HG02852 (cell line): ENCODE measurements around the gene PTPRZ1.

Source experiments
- ATAC-seq: cut with Tn5 transposase; IDR thresholded peaks from one replicate; pipeline ENCODE4 v1.9.1; 2021; ENCODE audit warnings: mild to moderate bottlenecking, moderate library complexity; ENCODE audit not compliant: unreplicated experiment

Gene PTPRZ1

DNA sequence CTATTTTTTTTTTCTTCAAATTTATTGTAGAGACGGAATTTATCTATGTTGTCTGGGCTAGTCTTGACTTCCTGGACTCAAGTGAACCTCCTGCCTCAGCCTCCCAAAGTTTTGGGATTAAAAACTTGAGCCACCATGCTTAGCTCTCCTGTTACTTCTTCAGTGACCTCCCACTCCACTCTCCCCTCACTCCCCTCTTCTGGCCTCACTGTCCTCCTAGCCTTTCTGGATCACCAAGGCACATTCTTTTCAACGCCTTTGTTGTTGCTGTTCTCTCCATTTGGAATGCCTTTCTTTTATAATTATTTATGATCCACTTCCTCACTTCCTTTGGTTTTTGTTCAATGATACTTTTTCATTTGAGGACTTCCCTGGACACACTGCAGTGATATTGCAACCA is 17.9 kb downstream of the PTPRZ1 start:
- no peak for ATAC-seq

- ATAC-seq = no peak
Observed at GRCh38 chr7:121891731-121892130, 18.8 kb downstream of the PTPRZ1 start.

DNA sequence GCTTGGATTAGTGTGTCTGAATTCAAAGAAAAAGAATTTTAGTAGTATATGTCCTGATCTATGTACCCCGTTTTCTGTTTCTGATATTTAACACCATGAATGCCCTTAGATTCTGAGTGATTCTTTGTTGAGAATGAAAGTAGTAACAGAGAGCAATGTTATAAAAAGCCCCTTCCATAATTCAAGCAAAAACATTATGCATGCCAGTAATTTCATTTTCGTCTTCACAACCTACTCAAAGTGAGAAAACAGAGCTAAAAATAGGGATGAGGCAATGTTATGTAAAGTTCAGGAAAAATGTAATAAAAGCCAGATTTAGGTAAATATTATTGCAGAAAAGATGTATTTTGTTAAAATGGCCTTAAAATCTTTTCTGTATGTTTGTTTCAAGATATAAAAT is 28.1 kb downstream of the PTPRZ1 start:
- ATAC-seq = peak; percentile 70

DNA sequence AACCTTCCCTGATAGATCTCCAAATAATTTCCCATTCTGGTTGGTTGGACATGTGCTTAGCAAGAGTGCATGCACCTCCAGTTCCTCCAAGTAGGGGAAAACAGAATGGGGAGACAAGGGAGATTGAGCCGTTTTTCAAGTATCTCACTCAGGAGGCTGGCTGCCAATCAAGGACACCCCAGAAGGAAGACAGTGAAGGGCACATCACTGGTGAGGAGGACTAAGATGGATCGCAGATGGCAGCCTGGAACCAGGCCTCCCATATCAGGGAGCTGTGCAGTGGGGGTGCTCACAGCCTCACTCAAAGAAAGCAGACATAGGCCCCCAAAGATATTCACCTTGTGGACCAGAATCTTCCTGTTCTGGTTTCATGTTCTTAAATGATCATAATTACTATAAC is 31.2 kb downstream of the PTPRZ1 start:
- no peak for ATAC-seq

DNA sequence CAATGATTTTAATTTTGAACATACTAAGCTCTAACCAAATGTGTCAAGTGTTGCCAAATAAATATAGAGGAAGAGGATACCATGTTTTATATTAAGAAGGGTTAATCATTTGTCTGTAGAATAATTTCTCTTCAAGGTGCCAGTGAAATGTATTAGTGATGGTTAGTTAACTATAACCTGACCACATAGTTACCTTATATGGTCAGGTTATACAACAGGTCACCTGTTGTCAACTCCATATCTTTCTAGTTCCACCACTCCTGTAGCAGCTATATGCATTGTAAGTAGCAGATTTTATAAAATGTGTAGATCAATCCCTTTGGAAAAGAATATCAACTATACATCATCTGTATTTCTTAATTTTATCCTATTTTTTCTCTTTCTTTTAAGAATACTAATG is 35.1 kb downstream of the PTPRZ1 start:
- ATAC-seq = no peak

- ATAC-seq = no peak
Observed at GRCh38 chr7:121909716-121910345, 36.9 kb downstream of the PTPRZ1 start.

GRCh38 chr7:121913947-121914675 is 41.1 kb downstream of the PTPRZ1 start:
- no peak for ATAC-seq

DNA sequence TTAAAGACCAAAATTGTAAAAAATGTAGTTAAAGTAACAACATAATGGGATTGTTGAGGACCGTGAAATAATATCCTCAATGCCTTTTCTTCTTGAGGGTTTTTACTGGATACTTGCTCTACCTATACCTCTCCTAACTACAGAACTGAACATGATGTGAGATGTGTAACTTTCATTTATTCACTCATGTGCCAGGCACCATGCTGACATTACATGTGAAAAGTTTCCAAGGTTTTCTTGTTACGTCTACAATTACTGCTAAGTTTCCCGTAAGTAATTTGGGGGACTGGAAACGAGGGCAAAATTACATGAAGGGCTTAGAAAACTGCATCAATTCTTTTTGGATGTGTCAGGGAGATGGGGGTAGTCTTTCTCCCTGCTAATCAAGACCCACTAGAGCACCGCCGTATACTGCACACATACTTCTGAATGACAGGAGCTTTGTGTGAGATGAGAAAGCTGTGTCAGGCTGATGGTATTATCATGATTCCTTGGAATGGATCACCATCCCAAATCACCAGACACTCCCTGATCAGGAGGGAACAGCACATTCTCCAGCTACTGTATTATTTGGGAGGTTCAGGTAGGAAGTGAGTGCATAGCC is 41.8 kb downstream of the PTPRZ1 start:
- ATAC-seq = no peak

DNA sequence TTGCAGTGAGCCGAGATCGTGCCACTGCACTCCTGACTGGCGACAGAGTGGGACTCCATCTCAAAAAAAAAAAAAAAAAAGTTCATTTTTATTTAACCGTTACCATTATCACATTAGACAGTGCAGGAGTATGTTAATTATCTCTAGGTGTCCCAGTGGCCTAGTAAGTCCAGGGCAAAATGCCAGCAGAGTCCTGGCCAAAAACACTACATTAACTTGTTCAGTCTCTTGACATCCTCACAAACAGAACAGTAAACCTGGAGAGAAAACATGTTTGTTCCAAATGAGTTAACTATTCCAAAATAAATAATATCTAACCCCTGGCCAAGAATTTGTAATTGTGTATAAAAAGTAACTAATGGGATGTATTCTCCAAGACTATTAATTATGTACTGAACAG is 43.2 kb downstream of the PTPRZ1 start:
- ATAC-seq = no peak

GRCh38 chr7:121919986-121920385 is 47.0 kb downstream of the PTPRZ1 start:
- no peak for ATAC-seq

- ATAC-seq = no peak
Observed at GRCh38 chr7:121924269-121925186, 51.6 kb downstream of the PTPRZ1 start.

GRCh38 chr7:121931149-121931902 is 58.4 kb downstream of the PTPRZ1 start:
- ATAC-seq = no peak

- ATAC-seq = no peak
Observed at GRCh38 chr7:121932768-121933167, 59.8 kb downstream of the PTPRZ1 start.

DNA sequence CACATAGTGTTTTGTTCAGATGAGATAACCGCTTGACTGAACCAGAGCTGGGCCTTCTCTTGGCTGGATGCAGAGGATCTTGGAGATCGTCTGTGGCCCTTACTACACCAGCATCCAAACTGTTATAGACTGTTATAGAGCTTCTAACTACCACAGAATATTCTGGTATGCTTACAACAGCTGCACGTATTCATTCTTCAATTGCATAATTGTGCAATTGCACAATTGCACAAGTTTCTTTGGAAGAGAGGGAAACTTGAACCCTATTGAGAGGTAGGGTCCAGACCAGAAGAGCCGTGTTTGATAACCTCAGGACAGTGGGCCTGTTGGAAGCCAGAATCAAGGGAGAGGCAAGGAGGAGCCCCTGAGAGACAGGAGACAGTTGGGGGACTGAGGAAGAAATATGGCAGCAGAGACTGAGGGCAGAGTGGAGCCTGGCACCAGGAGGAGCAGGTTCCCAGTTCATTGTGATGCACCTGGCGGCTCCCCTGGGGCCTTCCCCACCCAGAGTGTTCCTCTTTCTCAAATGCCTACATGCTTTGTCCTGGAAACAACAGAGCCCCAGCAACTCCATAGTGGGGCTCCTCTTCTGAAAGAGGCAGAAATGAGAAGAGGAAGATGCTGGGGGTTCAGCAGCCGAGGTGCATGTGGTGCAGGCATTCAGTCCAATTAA is 64.1 kb downstream of the PTPRZ1 start:
- ATAC-seq = no peak

- no peak for ATAC-seq
Observed at GRCh38 chr7:121938429-121938996, 65.6 kb downstream of the PTPRZ1 start.

DNA sequence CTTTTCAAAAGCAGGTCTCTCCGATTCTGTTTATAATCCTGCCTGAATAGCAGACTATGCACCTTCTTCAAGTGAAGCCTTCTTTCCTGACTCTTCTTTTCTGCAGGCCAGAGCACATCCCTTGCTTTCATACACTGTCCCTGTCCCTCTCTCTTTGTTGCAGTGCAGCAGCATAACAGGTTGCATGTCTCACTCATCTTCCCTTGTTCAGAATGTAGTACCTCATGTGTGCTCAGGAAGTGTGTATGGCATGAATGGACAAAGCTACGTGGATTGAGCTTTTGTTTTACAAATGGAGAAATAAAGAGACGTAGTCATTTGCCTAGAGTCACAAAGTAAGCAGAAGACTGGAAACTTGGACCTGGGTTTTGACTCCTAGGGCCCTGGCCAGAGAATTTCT is 68.0 kb downstream of the PTPRZ1 start:
- ATAC-seq = no peak

DNA sequence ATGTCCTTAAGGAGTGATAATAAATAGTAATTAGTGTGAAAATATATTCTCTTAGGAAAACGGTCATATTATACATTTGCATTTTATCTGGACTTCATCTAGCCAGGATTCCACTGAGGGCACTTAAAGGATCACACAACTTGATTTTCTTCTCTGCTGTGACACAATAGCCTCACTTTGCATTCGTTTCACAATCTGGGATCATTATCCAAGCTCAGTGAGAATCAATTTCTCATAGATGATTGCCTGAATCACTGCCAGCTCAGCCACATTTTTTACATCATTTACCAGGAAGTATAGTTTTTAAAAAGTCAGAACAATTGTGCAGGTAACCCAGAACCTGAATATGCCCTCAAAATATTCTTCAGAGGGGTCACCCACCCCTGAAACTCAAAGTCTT is 68.9 kb downstream of the PTPRZ1 start:
- ATAC-seq = no peak

DNA sequence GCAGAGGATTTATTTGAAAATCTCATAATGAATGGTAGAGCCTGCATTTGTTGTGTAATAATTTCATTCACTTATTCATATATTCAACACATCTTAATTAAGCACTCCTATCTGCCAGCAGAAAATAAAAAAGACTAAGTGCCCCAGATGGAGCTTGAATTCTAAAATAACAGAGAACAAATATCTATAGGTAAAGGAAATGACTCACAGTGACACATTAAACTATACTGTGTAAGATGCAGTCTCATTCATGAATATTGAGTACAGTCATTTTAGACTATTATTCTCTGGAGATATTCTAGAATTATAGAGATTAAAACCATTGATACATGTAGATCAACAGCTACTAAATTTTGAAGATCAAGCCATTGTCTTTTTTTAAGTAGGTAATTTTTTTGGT is 72.1 kb downstream of the PTPRZ1 start:
- no peak for ATAC-seq

DNA sequence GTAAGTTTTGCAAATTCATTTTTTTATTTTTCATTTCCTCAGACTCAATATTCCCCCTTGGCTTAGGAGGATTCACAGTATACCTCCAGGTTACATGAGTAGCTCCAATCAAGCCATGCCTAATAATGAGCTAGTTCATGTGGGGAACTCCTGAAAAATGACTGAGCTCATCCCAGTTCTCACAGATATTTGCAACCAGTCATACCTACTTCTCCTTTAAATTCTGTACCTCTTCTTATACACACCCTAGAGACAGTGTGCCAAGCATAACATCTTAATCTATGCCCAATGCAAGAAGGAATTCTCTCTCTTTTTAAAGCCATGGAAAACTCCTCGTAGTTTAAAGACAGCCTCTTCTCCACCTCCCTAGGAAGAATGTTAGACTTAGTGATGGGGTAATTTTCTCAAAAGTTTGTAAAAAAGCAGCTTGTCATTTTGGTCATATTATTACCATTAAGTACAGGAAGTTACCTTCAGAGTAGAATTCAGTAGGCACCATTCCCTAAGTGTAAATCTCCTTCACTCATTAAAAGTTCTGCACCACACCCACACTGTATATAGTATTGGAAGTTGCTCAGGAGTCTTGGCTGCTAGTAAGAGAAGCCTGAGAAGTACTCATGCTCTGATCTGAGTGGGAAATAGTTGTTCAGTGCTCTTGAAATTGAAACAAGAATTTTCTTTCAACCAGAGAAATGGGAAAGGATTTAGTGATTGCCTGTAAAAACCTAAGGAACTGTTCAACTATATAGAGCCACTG is 72.7 kb downstream of the PTPRZ1 start:
- ATAC-seq = no peak
